Panc1 (cell line): Measurements from ENCODE around the gene IL2RG. TPM values are rescaled to one million over a fixed set of nuclear protein-coding genes. Genes with fewer than 3 reads are reported as not detected.

Source experiments
- ATAC-seq: fragments of 200-7000 bp; cut with Tn5 transposase; 2 replicates; pipeline ENCODE4 v1.9.1; 2020; ENCODE audit warnings: mild to moderate bottlenecking, moderate library complexity
- BruUV-seq: library from RNA; stranded (reverse); fragments of 400-500 nt; replicated peaks from 2 replicates; lab custom pipeline; 2021; lab: Mats Ljungman, UMichigan
- CTCF ChIA-PET: fragments of 300-600 bp; sonication (Branson Sonifier 250); formaldehyde crosslinking; loops from one replicate; lab custom pipeline; 2022; ENCODE audit warnings: antibody characterized with exemption; lab: Charles Lee
- POLR2A ChIA-PET: fragments of 300-600 bp; sonication (Branson Sonifier 250); formaldehyde crosslinking; loops from one replicate; lab custom pipeline; 2022; ENCODE audit warnings: antibody characterized with exemption; lab: Charles Lee
- DNase-seq: peaks from one replicate; pipeline ENCODE4 v3.0.0-alpha.2; 2010; ENCODE audit warnings: low read depth, low spot score
- H3K27ac ChIP-seq: 2 replicates; pipeline ENCODE4 v1.5.1; 2011; ENCODE audit warnings: mild to moderate bottlenecking, low read length, inconsistent platforms
- H3K27me3 ChIP-seq: fragments of 200-500 bp; sonication (Bioruptor generic); 2 replicates; pipeline ENCODE4 v1.6.0; 2014; ENCODE audit warnings: low read length, inconsistent platforms; ENCODE audit not compliant: control insufficient read depth, insufficient read depth
- H3K36me3 ChIP-seq: fragments of 200-500 bp; sonication (Bioruptor generic); 2 replicates; pipeline ENCODE4 v1.5.1; 2014; ENCODE audit warnings: inconsistent platforms, mild to moderate bottlenecking, low read length, moderate library complexity; ENCODE audit not compliant: control insufficient read depth, insufficient read depth
- H3K4me1 ChIP-seq: 2 replicates; pipeline ENCODE4 v1.5.1; 2011; ENCODE audit warnings: inconsistent platforms, mild to moderate bottlenecking, low read length, moderate library complexity; ENCODE audit not compliant: control insufficient read depth, insufficient read depth
- H3K4me3 ChIP-seq, 2 experiments: 2 replicates each; pipeline ENCODE4 v1.5.1; 2011 to 2012; ENCODE audit warnings: low read depth in 2 of 2, low read length in 2 of 2, mild to moderate bottlenecking in 2 of 2, inconsistent platforms in 1 of 2, moderate library complexity in 1 of 2
- H3K9me3 ChIP-seq: fragments of 200-500 bp; sonication (Bioruptor generic); 2 replicates; pipeline ENCODE4 v1.5.1; 2014; ENCODE audit warnings: low read depth, mild to moderate bottlenecking, inconsistent platforms, low read length, moderate library complexity; ENCODE audit not compliant: control insufficient read depth, insufficient read depth
- CTCF ChIP-seq: fragments of 450-650 bp; IDR thresholded peaks from 2 replicates; pipeline ENCODE4 v1.5.1; 2017; ENCODE audit warnings: mild to moderate bottlenecking
- POLR2AphosphoS5 ChIP-seq: IDR thresholded peaks from 2 replicates; pipeline ENCODE4 v1.6.1; 2012; ENCODE audit warnings: mild to moderate bottlenecking, low read depth, low read length, moderate library complexity
- REST ChIP-seq, 2 experiments: IDR thresholded peaks; 2 replicates each; pipeline ENCODE4 v1.6.1; 2011 to 2012; ENCODE audit warnings: low read depth in 2 of 2, control low read depth in 1 of 2, low read length in 1 of 2, mild to moderate bottlenecking in 1 of 2, moderate library complexity in 1 of 2; ENCODE audit not compliant: insufficient read depth in 1 of 2
- SIN3A ChIP-seq: IDR thresholded peaks from 2 replicates; pipeline ENCODE4 v1.6.1; 2012; ENCODE audit warnings: low read depth, mild to moderate bottlenecking, low read length, moderate library complexity, borderline replicate concordance; ENCODE audit not compliant: insufficient read depth
- TCF7L2 ChIP-seq: IDR thresholded peaks from 2 replicates; pipeline ENCODE4 v1.6.1; 2011; ENCODE audit warnings: mild to moderate bottlenecking, low read depth, low read length, inconsistent platforms
- in situ Hi-C: cut with HindIII; loops from 2 replicates; pipeline ENCODE4 v1.10.0; 2016; ENCODE audit warnings: low sequenced_read_pairs, low pct_unique_long_range_greater_than_20kb
- intact Hi-C: fragments of 100-400 bp; cut with micrococcal nuclease; formaldehyde crosslinking; loops from one replicate; pipeline ENCODE4 v1.10.0; 2022; ENCODE audit not compliant: unreplicated experiment
- total RNA-seq: library from RNA; stranded (reverse); gene quantifications from one replicate; pipeline ENCODE4 v1.2.1, GENCODE V29; 2021; ENCODE audit not compliant: unreplicated experiment

The IL2RG gene
- total RNA-seq, 1 experiment from 2014 or later: 0.28 TPM

- ATAC-seq: no peak
- ChIA-PET CTCF (no interaction called here), POLR2A (no interaction called here)
- no TSS peak for BruUV-seq
- DNase-seq: no peak
- Histone ChIP-seq H3K9me3 (no peaks in the 10 kb centered on the region), H3K4me3 (no peak overlapping the region), H3K4me1 (peaks cover 4% of the 10 kb centered on the region; the same call in 1 of the 2 replicates), H3K27me3 (no peaks in the 10 kb centered on the region), H3K36me3 (no peaks in the 10 kb centered on the region), H3K27ac (no peak overlapping the region)
- in situ Hi-C loops (no loop called here), intact Hi-C loops (no loop called here)
- TF ChIP-seq POLR2AphosphoS5 (no peak), CTCF (no peak), SIN3A (no peak), TCF7L2 (no peak), REST (IDR thresholded peaks at IDR 0.05; ENCODE audit: insufficient read depth in 1 of 2, low read depth in 2 of 2, low read length in 1 of 2) (no peak)
These were observed 3.5 kb downstream of the IL2RG start for GRCh38 chrX:71107762-71108360.

GRCh38 chrX:71107245-71107644 lies 4.1 kb downstream of the IL2RG start:
- ATAC-seq (no peak), DNase-seq (no peak)
- intact Hi-C loops: no loop called here
- BruUV-seq: no TSS peak
- Histone ChIP-seq H3K27ac (no peak overlapping the region), H3K9me3 (no peaks in the 10 kb centered on the region), H3K4me3 (no peak overlapping the region), H3K36me3 (no peaks in the 10 kb centered on the region), H3K27me3 (no peaks in the 10 kb centered on the region), H3K4me1 (peaks cover 4% of the 10 kb centered on the region; the same call in 1 of the 2 replicates)
- POLR2A ChIA-PET: no interaction called here
- CTCF ChIA-PET: no interaction called here
- in situ Hi-C loops: no loop called here
- TF ChIP-seq POLR2AphosphoS5 (no peak), TCF7L2 (no peak), CTCF (no peak), SIN3A (no peak), REST (IDR thresholded peaks at IDR 0.05; ENCODE audit: insufficient read depth in 1 of 2, low read depth in 2 of 2, low read length in 1 of 2) (no peak)
